Skeletal muscle satellite cell (primary cell): ENCODE data around the gene SPA17.
A peak's percentile ranks its signal among the peaks of the same experiment; 100 is the strongest.

ENCODE experiments used
- H3K27me3 ChIP-seq: 2 replicates; pipeline ENCODE4 v1.7.0; 2013; ENCODE audit warnings: low read length; ENCODE audit not compliant: control insufficient read depth, insufficient read depth
- H3K36me3 ChIP-seq: 2 replicates; pipeline ENCODE4 v1.7.0; 2013; ENCODE audit warnings: mild to moderate bottlenecking, control low read depth, low read length; ENCODE audit not compliant: insufficient read depth
- H3K4me1 ChIP-seq: 2 replicates; pipeline ENCODE4 v1.7.0; 2013; ENCODE audit warnings: low read length; ENCODE audit not compliant: control insufficient read depth, insufficient read depth
- H3K4me2 ChIP-seq: 2 replicates; pipeline ENCODE4 v1.7.0; 2013; ENCODE audit warnings: mild to moderate bottlenecking, low read length
- H3K4me3 ChIP-seq: 2 replicates; pipeline ENCODE4 v1.7.0; 2013; ENCODE audit warnings: low read length
- H3K9ac ChIP-seq: 2 replicates; pipeline ENCODE4 v1.7.0; 2013; ENCODE audit warnings: mild to moderate bottlenecking, low read depth, low read length, moderate library complexity
- H3K9me3 ChIP-seq: replicated peaks from 2 replicates; pipeline ENCODE4 v1.7.0; 2013; ENCODE audit warnings: mild to moderate bottlenecking, control low read depth, low read length

Gene SPA17

DNA sequence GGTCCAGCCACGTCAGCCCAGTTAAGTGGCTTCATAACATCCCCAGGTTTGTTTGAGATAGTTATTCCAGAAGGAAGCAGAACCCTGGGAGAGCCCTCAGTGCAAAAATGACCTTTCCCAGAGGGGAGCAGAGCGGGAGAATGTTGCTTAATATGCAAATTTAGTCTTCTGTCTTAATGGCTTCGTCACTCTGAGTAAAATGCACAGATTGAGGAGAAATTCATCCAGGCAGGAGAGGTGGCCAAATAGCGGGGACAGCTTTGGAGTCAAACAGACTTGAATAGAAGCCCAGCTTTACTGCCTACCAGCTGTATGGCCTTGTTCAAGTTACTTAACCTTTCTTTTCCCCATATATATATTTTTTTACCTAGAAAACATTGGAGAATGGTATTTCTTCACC, 53.8 kb downstream of the SPA17 start:
- no peaks in the 10 kb centered on the region for H3K9me3 ChIP-seq
- peaks cover 28% of the 10 kb centered on the region for H3K27me3 ChIP-seq
- H3K9ac ChIP-seq, result no peak overlapping the region
- no peak overlapping the region for H3K4me2 ChIP-seq
- H3K4me3 ChIP-seq, result no peak overlapping the region
- no peaks in the 10 kb centered on the region for H3K36me3 ChIP-seq
- peaks cover 13% of the 10 kb centered on the region for H3K4me1 ChIP-seq

DNA sequence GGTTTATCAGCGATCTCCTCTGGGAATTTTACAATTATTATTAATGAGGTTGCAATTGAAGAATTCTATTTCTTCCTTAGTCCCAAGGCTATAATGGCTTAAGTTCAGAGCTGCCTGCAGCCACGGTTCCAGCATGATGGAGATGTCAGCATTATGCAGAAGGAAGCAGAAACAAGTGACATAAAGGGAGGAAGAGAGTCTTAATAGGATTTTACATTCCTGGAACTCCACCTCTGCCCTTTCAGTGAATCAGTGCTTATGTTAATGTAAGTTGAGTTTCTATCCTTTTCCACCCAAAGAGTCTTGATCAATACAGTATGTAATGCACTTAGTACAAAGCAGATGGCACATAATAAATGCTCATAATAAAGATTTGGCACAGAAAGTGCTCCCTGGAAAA, 54.4 kb downstream of the SPA17 start:
- peaks cover 26% of the 10 kb centered on the region for H3K27me3 ChIP-seq
- no peak overlapping the region for H3K9ac ChIP-seq
- no peaks in the 10 kb centered on the region for H3K9me3 ChIP-seq
- H3K4me3 ChIP-seq, result no peak overlapping the region
- H3K4me2 ChIP-seq, result no peak overlapping the region
- peaks cover 13% of the 10 kb centered on the region for H3K4me1 ChIP-seq
- H3K36me3 ChIP-seq, result no peaks in the 10 kb centered on the region

DNA sequence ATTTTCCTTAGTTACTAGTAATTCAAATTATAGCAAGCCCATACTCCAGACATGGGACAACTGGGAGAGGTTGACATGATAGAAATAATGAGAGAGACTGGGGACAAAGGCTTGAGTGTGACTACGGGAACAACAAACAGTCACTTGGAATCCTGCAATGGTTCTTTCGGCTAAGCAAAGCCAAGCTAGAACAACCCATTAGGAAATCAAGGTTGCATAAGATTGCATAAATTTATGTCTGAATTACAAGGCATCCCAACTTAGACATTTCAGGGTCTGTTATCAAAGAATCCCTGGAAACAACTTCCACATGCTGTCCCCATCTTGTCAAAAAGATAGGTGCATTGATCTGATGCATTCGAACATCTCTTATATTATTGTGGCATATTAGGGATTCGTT, 55.9 kb downstream of the SPA17 start:
- H3K4me3 ChIP-seq, result no peak overlapping the region
- H3K36me3 ChIP-seq, result no peaks in the 10 kb centered on the region
- no peak overlapping the region for H3K4me2 ChIP-seq
- H3K9me3 ChIP-seq, result no peaks in the 10 kb centered on the region
- H3K4me1 ChIP-seq, result peaks cover 13% of the 10 kb centered on the region
- peaks cover 19% of the 10 kb centered on the region for H3K27me3 ChIP-seq
- H3K9ac ChIP-seq, result no peak overlapping the region

DNA sequence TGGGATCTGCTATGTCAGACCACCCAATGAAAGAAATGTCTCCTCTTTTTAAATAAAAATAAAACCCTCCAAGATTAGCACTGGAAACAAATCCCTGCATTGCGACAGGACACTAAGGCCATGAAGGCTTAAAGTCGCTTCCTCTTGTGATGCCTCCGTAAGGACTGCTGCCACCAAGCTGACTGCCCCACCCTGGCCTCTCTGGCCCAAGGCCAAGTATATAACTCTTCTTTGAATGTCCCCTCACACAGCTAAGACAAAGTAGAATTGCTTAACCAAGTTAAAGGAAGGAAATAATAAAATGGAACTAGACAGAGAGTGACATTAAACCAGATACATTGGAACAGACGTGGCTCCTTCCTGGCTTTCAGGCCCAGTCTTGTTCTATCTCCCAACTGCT, 58.5 kb downstream of the SPA17 start:
- H3K9me3 ChIP-seq, result no peaks in the 10 kb centered on the region
- H3K4me2 ChIP-seq, result no peak overlapping the region
- no peak overlapping the region for H3K4me3 ChIP-seq
- H3K4me1 ChIP-seq, result no peaks in the 10 kb centered on the region
- no peaks in the 10 kb centered on the region for H3K36me3 ChIP-seq
- H3K9ac ChIP-seq, result no peak overlapping the region
- peaks cover 24% of the 10 kb centered on the region for H3K27me3 ChIP-seq

DNA sequence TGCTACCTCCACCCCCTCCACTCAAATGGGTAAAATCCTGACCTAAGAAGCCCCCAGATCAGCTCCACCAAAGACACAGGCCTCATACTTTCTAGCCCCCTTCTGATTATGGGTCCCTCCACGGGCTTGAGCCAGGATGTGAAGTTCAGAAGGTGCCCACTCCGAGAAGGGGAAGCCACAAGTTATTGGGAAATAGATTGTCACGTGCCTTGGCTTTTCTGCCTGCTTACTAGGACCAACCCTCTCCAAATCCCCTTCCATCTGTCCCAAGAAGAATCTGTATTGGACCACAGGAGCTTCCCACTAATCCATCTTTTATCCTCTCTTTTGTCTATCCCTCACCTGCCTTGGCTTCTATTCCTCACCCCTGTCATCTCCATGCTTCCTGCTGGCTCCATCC, 63.0 kb downstream of the SPA17 start:
- H3K4me2 ChIP-seq, result no peak overlapping the region
- H3K9me3 ChIP-seq, result no peaks in the 10 kb centered on the region
- peaks cover 23% of the 10 kb centered on the region for H3K27me3 ChIP-seq
- peaks cover 9% of the 10 kb centered on the region for H3K4me1 ChIP-seq
- H3K36me3 ChIP-seq, result no peaks in the 10 kb centered on the region
- H3K9ac ChIP-seq, result no peak overlapping the region
- no peak overlapping the region for H3K4me3 ChIP-seq

DNA sequence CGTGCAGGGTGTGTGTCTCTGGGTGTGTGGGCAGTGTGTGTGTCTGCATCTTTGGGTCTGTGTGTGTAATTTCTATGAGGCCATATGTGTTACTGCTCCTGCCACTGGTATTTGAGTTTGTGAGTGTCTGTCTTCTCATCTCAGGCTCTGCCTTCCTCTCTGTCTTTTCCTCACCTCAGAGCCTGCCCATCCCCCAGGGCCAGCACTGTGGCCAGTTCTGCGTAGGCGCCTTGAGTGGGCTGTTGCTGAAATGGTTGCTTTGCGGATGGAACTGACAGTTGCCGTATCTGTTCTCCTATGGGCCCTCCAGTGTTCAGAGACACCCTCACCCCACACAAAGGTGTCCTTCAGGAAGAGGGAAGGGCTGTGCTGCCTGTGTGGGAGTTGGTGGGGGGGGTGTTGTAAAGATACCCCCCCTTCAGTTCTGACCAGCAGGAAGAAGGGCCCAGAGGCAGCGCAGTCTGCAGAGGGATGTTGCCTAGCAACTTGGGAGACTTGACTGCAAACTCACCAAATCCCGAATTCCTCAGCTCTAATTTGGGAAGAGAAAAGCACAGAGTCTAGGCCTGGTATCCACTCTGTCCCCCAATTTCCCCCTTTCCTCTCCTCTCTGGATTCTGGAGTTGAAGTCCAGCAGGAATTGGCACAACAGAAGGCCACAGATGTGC, 64.1 kb downstream of the SPA17 start:
- peaks cover 23% of the 10 kb centered on the region for H3K27me3 ChIP-seq

DNA sequence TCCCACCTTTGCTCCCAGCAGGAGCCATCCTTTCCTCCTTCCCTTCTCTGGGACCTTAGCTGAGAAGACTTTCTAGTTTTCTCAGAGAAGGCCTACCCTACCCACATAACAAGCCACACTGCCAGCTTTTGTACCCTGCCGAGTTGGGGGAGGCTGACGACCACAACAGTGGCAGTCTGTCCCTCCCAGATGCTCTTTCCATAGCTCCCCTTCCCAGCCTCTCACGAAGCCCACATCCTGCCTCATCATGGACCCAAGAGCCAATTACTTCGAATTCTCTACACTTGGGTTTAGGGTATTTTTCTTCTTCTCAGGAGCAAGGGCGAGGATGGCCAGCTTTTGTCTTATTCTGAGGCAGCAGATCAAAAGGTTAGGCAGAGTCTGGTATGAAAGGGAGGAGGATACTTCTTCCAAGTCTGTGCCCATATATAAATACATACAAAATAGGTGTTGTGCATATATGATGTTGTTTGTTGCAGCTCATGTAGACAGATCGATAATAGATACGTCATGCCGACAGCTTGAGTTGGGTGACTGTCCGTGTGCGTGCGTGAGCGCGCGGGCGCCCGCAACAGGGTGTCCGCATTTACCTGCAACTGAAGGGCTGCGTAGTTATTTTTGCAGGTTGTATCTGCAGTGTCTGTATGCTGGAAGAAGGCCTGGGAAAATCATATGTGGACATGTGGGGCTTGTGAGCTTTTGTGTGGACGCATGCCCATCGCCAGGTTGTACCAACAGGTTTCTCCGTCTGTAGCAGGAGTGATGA, 65.2 kb downstream of the SPA17 start:
- no peaks in the 10 kb centered on the region for H3K36me3 ChIP-seq
- H3K4me2 ChIP-seq, result peak overlapping the region; percentile 91
- H3K9ac ChIP-seq, result no peak overlapping the region
- no peaks in the 10 kb centered on the region for H3K9me3 ChIP-seq
- peak overlapping the region; percentile 72 for H3K4me3 ChIP-seq
- peaks cover 20% of the 10 kb centered on the region for H3K27me3 ChIP-seq
- H3K4me1 ChIP-seq, result peaks cover 9% of the 10 kb centered on the region

More for the DNA sequence above, 64.1 kb downstream of the SPA17 start:
- Histone ChIP-seq H3K9me3 (no peaks in the 10 kb centered on the region), H3K4me1 (peaks cover 9% of the 10 kb centered on the region), H3K36me3 (no peaks in the 10 kb centered on the region), H3K4me3 (no peak overlapping the region), H3K9ac (no peak overlapping the region), H3K4me2 (no peak overlapping the region)

DNA sequence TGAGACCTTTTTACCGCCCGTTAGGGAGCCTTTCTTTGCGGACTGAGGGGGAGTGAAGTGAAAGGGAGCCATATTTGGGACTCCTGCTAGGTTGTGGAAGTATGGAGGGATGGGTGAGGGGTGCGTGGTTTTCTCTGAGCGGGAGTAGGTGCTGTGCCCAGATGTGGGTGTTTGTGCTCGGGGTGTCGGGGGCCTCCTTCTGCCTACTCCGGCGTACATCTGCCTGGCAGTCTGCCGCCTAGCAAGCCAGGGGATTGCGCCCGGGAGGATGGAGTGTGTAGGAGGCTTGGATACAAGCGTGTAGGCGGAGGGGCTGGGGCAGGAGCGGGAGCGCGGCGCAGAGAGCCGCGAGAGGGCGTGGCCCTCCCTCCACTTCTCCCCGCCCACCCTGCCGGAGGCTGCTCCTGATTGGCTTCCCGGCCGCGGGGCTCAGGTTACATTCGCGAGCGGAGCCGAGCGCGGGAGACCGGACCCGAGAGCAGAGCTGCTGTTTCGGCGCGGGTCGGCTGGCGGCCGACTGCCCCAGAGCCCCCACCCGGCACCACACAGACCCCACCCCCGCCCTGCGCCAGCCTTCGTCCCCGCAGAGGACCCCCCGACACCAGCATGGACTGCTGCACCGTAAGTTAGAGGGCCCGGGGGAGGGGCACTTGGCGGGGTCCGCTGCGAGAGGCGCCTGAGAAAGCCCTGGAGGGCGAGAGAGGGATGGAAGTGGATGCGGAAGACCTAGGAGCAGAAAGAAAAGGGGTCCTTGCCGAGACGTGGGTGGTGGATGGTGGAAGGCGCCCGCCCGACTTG, 66.0 kb downstream of the SPA17 start, which contains the start of gene NRGN:
TSS of gene NRGN (plus strand) at position 464 of the 798 bp plus-strand sequence. CDS start at position 607, 143 bp downstream.
- H3K9ac ChIP-seq, result peak within 1 kb of the TSS; percentile 63
- peaks cover 14% of the 10 kb centered on the region for H3K27me3 ChIP-seq

DNA sequence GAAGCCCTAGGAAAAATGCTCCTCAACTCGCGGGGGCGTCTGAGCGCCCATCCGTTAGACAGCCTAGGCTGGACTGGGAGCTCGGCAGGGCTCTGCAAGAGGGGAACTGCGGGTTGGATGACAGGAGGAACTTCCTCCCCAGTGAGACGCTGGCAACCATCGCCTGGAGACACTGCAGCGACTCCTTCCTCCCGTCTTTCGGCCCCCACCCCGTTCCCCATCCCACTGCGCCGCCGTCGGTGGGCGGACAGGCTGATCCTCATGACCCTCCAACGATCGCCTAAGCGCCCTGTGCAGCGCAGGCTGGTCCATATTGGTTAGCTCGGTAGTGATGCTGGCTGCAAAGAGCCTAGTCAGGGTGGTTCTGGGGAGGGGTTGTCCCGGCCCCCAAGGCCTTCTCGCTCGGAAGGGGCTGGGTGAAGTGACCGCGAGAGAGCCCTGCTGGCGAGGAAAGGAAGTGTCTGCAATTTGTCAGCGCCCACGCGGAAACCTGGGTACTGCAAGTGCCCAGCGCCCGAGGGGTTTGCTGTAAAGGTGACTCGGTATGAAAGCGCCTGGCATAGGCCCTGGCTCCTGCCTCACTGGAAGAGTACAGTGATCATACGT, 66.7 kb downstream of the SPA17 start:
- peak overlapping the region; percentile 72 for H3K4me3 ChIP-seq
- H3K36me3 ChIP-seq, result no peaks in the 10 kb centered on the region
- H3K9ac ChIP-seq, result peak overlapping the region; percentile 63
- H3K9me3 ChIP-seq, result no peaks in the 10 kb centered on the region
- peak overlapping the region; percentile 91 for H3K4me2 ChIP-seq
- H3K27me3 ChIP-seq, result peaks cover 11% of the 10 kb centered on the region
- peaks cover 9% of the 10 kb centered on the region for H3K4me1 ChIP-seq

More for the DNA sequence above, 66.0 kb downstream of the SPA17 start, which contains the start of gene NRGN:
- peak within 1 kb of the TSS; percentile 72 for H3K4me3 ChIP-seq
- H3K36me3 ChIP-seq, result no peaks in the 10 kb centered on the region
- H3K4me1 ChIP-seq, result peaks cover 9% of the 10 kb centered on the region
- no peaks in the 10 kb centered on the region for H3K9me3 ChIP-seq
- peak within 1 kb of the TSS; percentile 91 for H3K4me2 ChIP-seq

DNA sequence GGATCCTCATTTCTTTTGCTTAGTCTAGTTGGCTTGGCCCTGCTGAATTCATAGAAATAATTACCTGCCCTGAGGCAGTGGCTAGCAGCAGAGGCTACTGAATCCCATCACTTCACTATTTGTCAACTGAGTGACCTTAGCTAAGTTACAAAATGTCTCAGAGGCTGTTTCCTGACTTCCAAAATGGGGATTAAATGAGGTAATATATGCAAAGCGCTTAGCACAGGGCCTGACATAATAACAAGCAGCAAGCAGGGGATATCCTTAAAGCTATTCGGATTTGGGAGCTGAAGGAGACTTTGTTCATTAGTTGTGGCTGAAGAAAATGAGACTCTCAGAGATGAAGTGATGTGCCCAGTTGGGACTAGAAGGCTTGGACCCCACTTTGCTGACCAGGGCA, 68.9 kb downstream of the SPA17 start:
- H3K4me1 ChIP-seq, result peaks cover 19% of the 10 kb centered on the region
- H3K36me3 ChIP-seq, result no peaks in the 10 kb centered on the region
- no peak overlapping the region for H3K4me3 ChIP-seq
- peaks cover 8% of the 10 kb centered on the region for H3K27me3 ChIP-seq
- H3K9me3 ChIP-seq, result no peaks in the 10 kb centered on the region
- no peak overlapping the region for H3K4me2 ChIP-seq
- H3K9ac ChIP-seq, result no peak overlapping the region

DNA sequence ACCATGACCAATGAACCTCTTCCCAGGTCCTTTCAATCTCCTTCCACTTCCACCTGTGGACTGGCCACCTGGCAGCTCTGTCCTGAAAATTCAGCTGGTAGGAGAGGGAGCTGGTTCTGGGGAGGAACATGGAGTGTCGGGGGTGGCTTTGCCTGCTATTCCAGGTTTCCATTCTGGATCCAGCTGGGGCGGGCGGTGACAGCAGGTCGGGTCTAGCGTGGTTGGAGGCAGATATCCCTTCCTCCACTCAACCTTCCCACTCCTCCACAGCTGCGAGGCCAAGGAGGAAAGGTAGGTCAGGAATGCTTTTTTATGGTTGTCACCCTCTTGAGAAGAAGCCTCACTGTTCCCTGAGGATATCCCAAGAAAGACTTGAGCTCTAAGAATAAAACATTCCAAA, 69.3 kb downstream of the SPA17 start:
- H3K27me3 ChIP-seq, result peaks cover 6% of the 10 kb centered on the region
- no peak overlapping the region for H3K4me2 ChIP-seq
- H3K9ac ChIP-seq, result no peak overlapping the region
- H3K36me3 ChIP-seq, result no peaks in the 10 kb centered on the region
- H3K4me3 ChIP-seq, result no peak overlapping the region
- H3K9me3 ChIP-seq, result no peaks in the 10 kb centered on the region
- H3K4me1 ChIP-seq, result peaks cover 19% of the 10 kb centered on the region
